Hematopoietic multipotent progenitor cell treated with erythropoietin and hydrocortisone succinate and interleukin-3 and kit ligand, for 4 days (in vitro differentiated cells): ENCODE measurements around the gene RGS14.
"Not testable (repeated sequence)": the region's sequence is repeated elsewhere in the genome, so short reads cannot be mapped to it uniquely, and the experiment has no call there.

Source experiments
- DNase-seq: peaks from one replicate; pipeline ENCODE4 v3.0.0-alpha.2; 2015

RGS14 gene

GRCh38 chr5:177328545-177329231 lies 29.0 kb upstream of the RGS14 start:
- no peak for DNase-seq

GRCh38 chr5:177329883-177330282 lies 27.8 kb upstream of the RGS14 start:
- no peak for DNase-seq

- peak; percentile 84 for DNase-seq
These were observed 26.5 kb upstream of the RGS14 start for GRCh38 chr5:177330991-177331842.

GRCh38 chr5:177332031-177332895 lies 25.5 kb upstream of the RGS14 start:
- DNase-seq, result no peak

GRCh38 chr5:177332896-177333260 lies 24.8 kb upstream of the RGS14 start:
- no peak for DNase-seq

GRCh38 chr5:177333420-177334154 lies 24.1 kb upstream of the RGS14 start:
- no peak for DNase-seq

- DNase-seq, result no peak
These were observed 23.6 kb upstream of the RGS14 start for GRCh38 chr5:177334155-177334551.

GRCh38 chr5:177334781-177335700 lies 22.7 kb upstream of the RGS14 start:
- DNase-seq, result no peak

- no peak for DNase-seq
These were observed 22.0 kb upstream of the RGS14 start for GRCh38 chr5:177335701-177336065.

GRCh38 chr5:177336112-177336511 lies 21.6 kb upstream of the RGS14 start:
- DNase-seq, result peak; percentile 91

GRCh38 chr5:177336603-177337494 lies 20.9 kb upstream of the RGS14 start:
- DNase-seq, result no peak

- no peak for DNase-seq
These were observed 19.2 kb upstream of the RGS14 start for GRCh38 chr5:177338251-177339106.

- DNase-seq, result no peak
These were observed 18.6 kb upstream of the RGS14 start for GRCh38 chr5:177339107-177339638.

- not testable (repeated sequence) for DNase-seq
These were observed 14.7 kb upstream of the RGS14 start for GRCh38 chr5:177343000-177343399.

- no peak for DNase-seq
These were observed 13.9 kb upstream of the RGS14 start for GRCh38 chr5:177343777-177344176.

GRCh38 chr5:177344891-177345290 lies 12.8 kb upstream of the RGS14 start:
- DNase-seq, result no peak

GRCh38 chr5:177346820-177347219 lies 10.9 kb upstream of the RGS14 start:
- DNase-seq, result no peak

- DNase-seq, result no peak
These were observed 10.0 kb upstream of the RGS14 start for GRCh38 chr5:177347699-177348098.

GRCh38 chr5:177349362-177349647 lies 8.4 kb upstream of the RGS14 start:
- DNase-seq, result no peak

GRCh38 chr5:177349762-177350161 lies 8.0 kb upstream of the RGS14 start:
- DNase-seq, result no peak
